ENCODE measurements around the gene OR4E2. TPM values are rescaled to one million over a fixed set of nuclear protein-coding genes. Genes with fewer than 3 reads are reported as not detected.

The OR4E2 gene
- total RNA-seq, result not detected in 2 replicates

DNA sequence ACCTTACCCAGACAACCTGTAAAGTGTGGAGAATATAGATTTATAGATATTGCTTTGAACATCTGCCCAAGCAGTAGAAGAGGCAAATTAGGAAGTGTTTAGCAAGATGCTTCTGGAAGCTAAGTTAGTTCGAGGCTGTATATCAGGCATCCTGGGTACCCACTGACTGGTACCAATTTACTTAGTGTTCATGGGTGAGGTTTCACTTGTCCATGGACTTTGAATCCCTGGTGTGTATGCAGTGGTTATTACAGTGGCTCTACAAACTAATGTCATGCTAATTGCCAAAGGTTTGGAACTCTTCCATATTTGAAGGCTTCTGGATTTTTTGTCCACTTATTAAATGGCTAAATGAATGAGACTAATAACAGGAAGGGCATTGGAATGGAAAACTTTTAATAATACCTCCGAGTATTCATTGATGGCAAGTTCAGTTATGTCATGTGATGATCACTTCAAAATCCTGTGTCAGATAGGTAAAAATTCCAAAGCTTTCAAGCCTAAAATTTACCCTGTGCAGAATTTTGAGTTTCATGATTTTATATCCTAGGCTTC lies at the start of gene OR4E2:
Gene OR4E2 (plus strand): TSS at position 505 of the 555 bp plus-strand sequence. CDS start 11,248 bp downstream, outside the sequence.

GRCh38 chr14:21634840-21635239 lies 18.8 kb upstream of the OR4E2 start, which contains the start of gene OR10G2:
OR10G2 (minus strand) TSS chr14:21634940; CDS start chr14:21634842, 98 bp downstream.

GRCh38 chr14:21673718-21674117 lies 20.1 kb downstream of the OR4E2 start, which contains the start of gene OR4E1:
OR4E1 (minus strand) TSS chr14:21673818; CDS start chr14:21670935, 2,883 bp downstream.

Other genes with a start within 250 kb of the OR4E2 start
- 45.3 and 64.4 TPM in 2 replicates for gene CHD8, start 197.7 kb upstream of the OR4E2 start, total RNA-seq
- gene RAB2B, start 176.9 kb upstream of the OR4E2 start, total RNA-seq, result 12.8 and 14.7 TPM in 2 replicates
- 38.1 and 54.5 TPM in 2 replicates for gene TOX4, start 176.6 kb upstream of the OR4E2 start, total RNA-seq
- gene METTL3, start 142.5 kb upstream of the OR4E2 start, total RNA-seq, result 30.1 and 50.4 TPM in 2 replicates
- gene SALL2, start 127.5 kb upstream of the OR4E2 start, total RNA-seq, result 8.5 and 42.6 TPM in 2 replicates
- not detected in 2 replicates for gene OR10G3, start 73.8 kb upstream of the OR4E2 start, total RNA-seq
- not detected in 2 replicates for gene OR10G2, start 18.9 kb upstream of the OR4E2 start, total RNA-seq
- gene OR4E1, start 20.0 kb downstream of the OR4E2 start, total RNA-seq, result not detected in 2 replicates

Measured in epithelial cell of alveolus of lung (primary cell).